Kidney (tissue), 14 donors: Measurements from ENCODE around the gene TMEM108. TPM values are rescaled to one million over a fixed set of nuclear protein-coding genes. Genes with fewer than 3 reads are reported as not detected.
A peak's percentile ranks its signal among the peaks of the same experiment; 100 is the strongest.

ENCODE experiments used
- DNase-seq, 5 donors: peaks; one replicate each; pipeline ENCODE4 v3.0.0-alpha.2; 2013 to 2020
- FAIRE-seq: peaks from 2 replicates; lab custom pipeline; 2012; peaks lifted over from hg19 to GRCh38; lab: Jason Lieb, UNC
- H3K27ac ChIP-seq, 2 donors: one replicate each; pipeline ENCODE4 v1.7.0; 2013; ENCODE audit warnings: low read depth in 2 of 2, low read length in 2 of 2, inconsistent platforms in 1 of 2
- H3K27me3 ChIP-seq: one replicate; pipeline ENCODE4 v1.7.1; 2013; ENCODE audit warnings: low read length, inconsistent platforms; ENCODE audit not compliant: control insufficient read depth, insufficient read depth
- H3K36me3 ChIP-seq, 3 donors: one replicate each; pipeline versions ENCODE4 v1.7.0 to v1.7.1; 2013; ENCODE audit warnings: low read length in 3 of 3, control low read depth in 1 of 3, inconsistent platforms in 1 of 3; ENCODE audit not compliant: insufficient read depth in 3 of 3, control insufficient read depth in 2 of 3
- H3K4me1 ChIP-seq, 3 donors: one replicate each; pipeline versions ENCODE4 v1.7.0 to v1.7.1; 2013; ENCODE audit warnings: low read length in 3 of 3, inconsistent platforms in 1 of 3, low read depth in 1 of 3; ENCODE audit not compliant: control insufficient read depth in 2 of 3, insufficient read depth in 2 of 3
- H3K4me3 ChIP-seq, 3 donors: one replicate each; pipeline versions ENCODE4 v1.7.0 to v1.8.1; 2013; ENCODE audit warnings: low read length in 3 of 3, control low read depth in 1 of 3, inconsistent platforms in 1 of 3
- H3K9ac ChIP-seq, 3 donors: one replicate each; pipeline versions ENCODE4 v1.7.0 to v1.7.1; 2013; ENCODE audit warnings: low read length in 3 of 3, control low read depth in 1 of 3, inconsistent platforms in 1 of 3
- H3K9me3 ChIP-seq, 3 donors: one replicate each; pipeline versions ENCODE4 v1.7.0 to v1.7.1; 2013; ENCODE audit warnings: low read length in 3 of 3, control low read depth in 1 of 3, inconsistent platforms in 1 of 3; ENCODE audit not compliant: control insufficient read depth in 2 of 3, insufficient read depth in 1 of 3
- CTCF ChIP-seq: IDR thresholded peaks from 3 replicates; pipeline ENCODE4 v1.5.1; 2012; ENCODE audit warnings: mild to moderate bottlenecking, moderate library complexity, borderline replicate concordance; ENCODE audit not compliant: insufficient read depth; ENCODE audit errors: extremely low read depth
- intact Hi-C: fragments of 100-400 bp; cut with DNase I; formaldehyde crosslinking; loops from one replicate; pipeline ENCODE4 v1.11.1; 2022
- polyA plus RNA-seq: library from polyadenylated mRNA; stranded (reverse); fragments of 350-450 nt; fragmentation: Illumina TruSeq; extraction: RNeasy Lipid Tissue Mini Kit (QIAGEN cat#74804); gene quantifications from one replicate; pipeline ENCODE4 v1.2.3, GENCODE V29; 2014; ENCODE audit warnings: low read depth, low replicate concordance; ENCODE audit not compliant: insufficient read depth
- total RNA-seq: library from RNA; stranded (reverse); fragmentation: NEBNext Ultra II Directional; extraction: Animal tissue kit (Norgen Biotek cat#: 25700); gene quantifications from one replicate; pipeline ENCODE4 v1.2.1, GENCODE V29; 2021
- donor health status: control.
- donor health status: control.
- donor health status: control.
- donor health status: control.
- donor health status: control.
- donor health status: DM: yes; HTN: yes; CAD: no.
- donor health status: Normal renal cell carcinoma (clear cell type).

Gene TMEM108
- total and polyA plus RNA-seq, 2 donors from 2014 or later = 0.91 to 1.5 TPM

- Histone ChIP-seq H3K9me3 (peaks cover 0 to 4% (median 0%) of the 10 kb centered on the region in 3 donors), H3K27me3 (no peaks in the 10 kb centered on the region), H3K36me3 (no peaks in the 10 kb centered on the region), H3K4me1 (no peaks in the 10 kb centered on the region), H3K4me3 (no peak overlapping the region), H3K9ac (no peak overlapping the region), H3K27ac (no peak overlapping the region)
- intact Hi-C loops = no loop called here
- DNase-seq (no peak), FAIRE-seq (no peak)
- no peak for TF ChIP-seq CTCF
Measured at GRCh38 chr3:133317866-133318265, 279.7 kb downstream of the TMEM108 start.

GRCh38 chr3:133328373-133328772, 290.2 kb downstream of the TMEM108 start:
- Histone ChIP-seq H3K9me3 (no peaks in the 10 kb centered on the region), H3K9ac (no peak overlapping the region), H3K27ac (no peak overlapping the region), H3K27me3 (no peaks in the 10 kb centered on the region), H3K36me3 (no peaks in the 10 kb centered on the region), H3K4me1 (no peaks in the 10 kb centered on the region), H3K4me3 (no peak overlapping the region)
- intact Hi-C loops = no loop called here
- DNase-seq = no peak
- FAIRE-seq = no peak
- no peak for TF ChIP-seq CTCF

- intact Hi-C loops = no loop called here
- DNase-seq (no peak), FAIRE-seq (no peak)
- no peak overlapping the region for H3K9ac ChIP-seq
- no peak overlapping the region for H3K27ac ChIP-seq
- no peak for TF ChIP-seq CTCF
- H3K4me3 ChIP-seq = no peak overlapping the region
- H3K9me3 ChIP-seq = no peaks in the 10 kb centered on the region
- H3K36me3 ChIP-seq = no peaks in the 10 kb centered on the region
- no peaks in the 10 kb centered on the region for H3K27me3 ChIP-seq
- H3K4me1 ChIP-seq = no peaks in the 10 kb centered on the region
Measured at GRCh38 chr3:133329626-133330025, 291.4 kb downstream of the TMEM108 start.

- Histone ChIP-seq H3K4me3 (no peak overlapping the region), H3K36me3 (no peaks in the 10 kb centered on the region)
- no peak for FAIRE-seq
Measured at GRCh38 chr3:133330065-133330464, 291.9 kb downstream of the TMEM108 start.

More at GRCh38 chr3:133330065-133330464, 291.9 kb downstream of the TMEM108 start:
- Histone ChIP-seq H3K27me3 (no peaks in the 10 kb centered on the region), H3K9ac (no peak overlapping the region), H3K27ac (no peak overlapping the region), H3K9me3 (no peaks in the 10 kb centered on the region), H3K4me1 (no peaks in the 10 kb centered on the region)
- no peak for TF ChIP-seq CTCF
- DNase-seq = peak in 2 of 5 donors; percentile 18 to 20
- intact Hi-C loops = no loop called here
